Germinal center (tissue), 1 donor: Measurements from ENCODE around the gene SCGB1C2.
"Not testable (repeated sequence)": the region's sequence is repeated elsewhere in the genome, so short reads cannot be mapped to it uniquely, and the experiment has no call there.

Experiments used
- DNase-seq: peaks from one replicate; pipeline ENCODE4 v3.0.0; 2012; ENCODE audit warnings: mixed read lengths, low spot score

The SCGB1C2 gene

GRCh38 chr17:137166-137807 is at the start of gene SCGB1C2:
TSS of gene SCGB1C2 (plus strand) at chr17:137569. CDS start at chr17:137591, 22 bp downstream.
- DNase-seq = not testable (repeated sequence)

- DNase-seq = not testable (repeated sequence)
Observed at GRCh38 chr17:113111-113510, 24.3 kb upstream of the SCGB1C2 start.

- not testable (repeated sequence) for DNase-seq
Observed at GRCh38 chr17:118339-118917, 18.9 kb upstream of the SCGB1C2 start.

GRCh38 chr17:133932-134331 is 3.4 kb upstream of the SCGB1C2 start:
- DNase-seq = not testable (repeated sequence)

- not testable (repeated sequence) for DNase-seq
Observed at GRCh38 chr17:134332-134785, 3.0 kb upstream of the SCGB1C2 start.

- not testable (repeated sequence) for DNase-seq
Observed at GRCh38 chr17:135022-135421, 2.3 kb upstream of the SCGB1C2 start.

GRCh38 chr17:135895-136294 is 1.5 kb upstream of the SCGB1C2 start:
- not testable (repeated sequence) for DNase-seq

- not testable (repeated sequence) for DNase-seq
Observed at GRCh38 chr17:136531-136930, 838 bp upstream of the SCGB1C2 start.

GRCh38 chr17:139401-140205 is 2.2 kb downstream of the SCGB1C2 start:
- not testable (repeated sequence) for DNase-seq

- DNase-seq = no peak
Observed at GRCh38 chr17:142102-142661, 4.8 kb downstream of the SCGB1C2 start.

GRCh38 chr17:142876-143784 is 5.8 kb downstream of the SCGB1C2 start:
- DNase-seq = no peak

GRCh38 chr17:143785-144281 is 6.5 kb downstream of the SCGB1C2 start:
- peak; percentile 91 for DNase-seq

GRCh38 chr17:144936-145670 is 7.7 kb downstream of the SCGB1C2 start:
- no peak for DNase-seq

GRCh38 chr17:145671-146541 is 8.5 kb downstream of the SCGB1C2 start:
- no peak for DNase-seq

- no peak for DNase-seq
Observed at GRCh38 chr17:146546-146945, 9.2 kb downstream of the SCGB1C2 start.

GRCh38 chr17:146983-147761 is 9.8 kb downstream of the SCGB1C2 start:
- no peak for DNase-seq

GRCh38 chr17:147796-148740 is 10.7 kb downstream of the SCGB1C2 start:
- no peak for DNase-seq

GRCh38 chr17:148757-149156 is 11.4 kb downstream of the SCGB1C2 start:
- no peak for DNase-seq
